IMR-90 (cell line): ENCODE results near the gene MAP2. TPM values are rescaled to one million over a fixed set of nuclear protein-coding genes. Genes with fewer than 3 reads are reported as not detected.

Experiments
- ATAC-seq: fragments of 200-7000 bp; cut with Tn5 transposase; 2 replicates; pipeline ENCODE4 v1.9.1; 2020; ENCODE audit warnings: low read depth, mild to moderate bottlenecking, moderate library complexity
- BruUV-seq: library from RNA; stranded (reverse); fragments of 400-500 nt; replicated peaks from 2 replicates; lab custom pipeline; 2021; lab: Mats Ljungman, UMichigan
- CTCF ChIA-PET: fragments of 300-600 bp; formaldehyde crosslinking; extraction: SDS; loops from one replicate; lab custom pipeline; 2021; ENCODE audit warnings: antibody characterized with exemption; lab: Yijun Ruan, JAX
- POLR2A ChIA-PET: fragments of 300-600 bp; sonication (Branson Sonifier 250); formaldehyde crosslinking; loops from one replicate; lab custom pipeline; 2022; ENCODE audit warnings: antibody characterized with exemption; ENCODE audit not compliant: unreplicated experiment; lab: Charles Lee
- DNase-seq: peaks from one replicate; pipeline ENCODE4 v3.0.0; 2013
- H2AFZ ChIP-seq: replicated peaks from 2 replicates; pipeline ENCODE3; 2013; ENCODE audit warnings: low read length, mild to moderate bottlenecking; ENCODE audit not compliant: poor library complexity
- H2AK5ac ChIP-seq: 2 replicates; pipeline ENCODE4 v1.6.1; 2013; ENCODE audit warnings: low read depth, low read length, inconsistent platforms
- H2AK9ac ChIP-seq: replicated peaks from 2 replicates; pipeline ENCODE3; 2013; ENCODE audit warnings: mild to moderate bottlenecking, low read depth, low read length, moderate library complexity; ENCODE audit not compliant: poor library complexity
- H2BK120ac ChIP-seq: 2 replicates; pipeline ENCODE4 v1.6.1; 2013; ENCODE audit warnings: low read depth, low read length, inconsistent platforms
- H2BK15ac ChIP-seq: 3 replicates; pipeline ENCODE4 v1.6.1; 2013; ENCODE audit warnings: low read depth, low read length, inconsistent platforms
- H2BK20ac ChIP-seq: 2 replicates; pipeline ENCODE4 v1.6.1; 2013; ENCODE audit warnings: low read depth, mild to moderate bottlenecking, inconsistent platforms, low read length, moderate library complexity
- H2BK5ac ChIP-seq: 2 replicates; pipeline ENCODE4 v1.6.1; 2013; ENCODE audit warnings: mild to moderate bottlenecking, low read depth, low read length, inconsistent platforms; ENCODE audit not compliant: poor library complexity, severe bottlenecking
- H3K14ac ChIP-seq: replicated peaks from 2 replicates; pipeline ENCODE4 v1.6.1; 2013; ENCODE audit warnings: low read depth, low read length, inconsistent platforms
- H3K18ac ChIP-seq: 2 replicates; pipeline ENCODE4 v1.6.1; 2013; ENCODE audit warnings: low read depth, low read length, control low read depth
- H3K23ac ChIP-seq: 2 replicates; pipeline ENCODE4 v1.6.1; 2013; ENCODE audit warnings: low read depth, low read length, inconsistent platforms
- H3K27ac ChIP-seq: 2 replicates; pipeline ENCODE4 v1.5.1; 2013; ENCODE audit warnings: mild to moderate bottlenecking, control low read depth, low read length; ENCODE audit not compliant: insufficient read depth
- H3K27me3 ChIP-seq: 2 replicates; pipeline ENCODE4 v1.6.1; 2013; ENCODE audit warnings: low read length; ENCODE audit not compliant: control insufficient read depth, insufficient read depth
- H3K36me3 ChIP-seq: 2 replicates; pipeline ENCODE4 v1.6.1; 2013; ENCODE audit warnings: low read length, mixed read lengths; ENCODE audit not compliant: control insufficient read depth, insufficient read depth
- H3K4ac ChIP-seq: 2 replicates; pipeline ENCODE4 v1.6.1; 2013; ENCODE audit warnings: low read depth, low read length, inconsistent platforms
- H3K4me1 ChIP-seq: 2 replicates; pipeline ENCODE4 v1.6.1; 2013; ENCODE audit warnings: low read length, mixed read lengths; ENCODE audit not compliant: control insufficient read depth, insufficient read depth
- H3K4me2 ChIP-seq: 2 replicates; pipeline ENCODE4 v1.6.1; 2013; ENCODE audit warnings: low read depth, mild to moderate bottlenecking, control low read depth, low read length, moderate library complexity
- H3K4me3 ChIP-seq: 2 replicates; pipeline ENCODE4 v1.5.1; 2013; ENCODE audit warnings: low read depth, mild to moderate bottlenecking, control low read depth, low read length, moderate library complexity; ENCODE audit not compliant: insufficient read depth
- H3K56ac ChIP-seq: 2 replicates; pipeline ENCODE4 v1.6.1; 2013; ENCODE audit warnings: low read length, inconsistent platforms; ENCODE audit not compliant: insufficient read depth; ENCODE audit errors: extremely low read depth
- H3K79me1 ChIP-seq, 2 experiments: 2 replicates each; pipeline ENCODE4 v1.6.1; 2013; ENCODE audit warnings: low read length in 2 of 2, inconsistent platforms in 1 of 2, low read depth in 1 of 2
- H3K9ac ChIP-seq: 2 replicates; pipeline ENCODE4 v1.6.1; 2013; ENCODE audit warnings: low read depth, low read length, control low read depth
- H3K9me1 ChIP-seq: 2 replicates; pipeline ENCODE4 v1.6.1; 2013; ENCODE audit warnings: low read length, inconsistent platforms; ENCODE audit not compliant: insufficient read depth
- H3K9me3 ChIP-seq: 2 replicates; pipeline ENCODE4 v1.6.1; 2013; ENCODE audit warnings: low read length; ENCODE audit not compliant: control insufficient read depth, insufficient read depth
- H4K20me1 ChIP-seq: 2 replicates; pipeline ENCODE4 v1.6.1; 2013; ENCODE audit warnings: low read length, inconsistent platforms; ENCODE audit not compliant: insufficient read depth
- H4K5ac ChIP-seq: 2 replicates; pipeline ENCODE4 v1.6.1; 2013; ENCODE audit warnings: mild to moderate bottlenecking, low read depth, low read length, control low read depth
- H4K8ac ChIP-seq, 2 experiments: 2 replicates each; pipeline ENCODE4 v1.6.1; 2013; ENCODE audit warnings: low read depth in 2 of 2, low read length in 2 of 2, control low read depth in 1 of 2, inconsistent platforms in 1 of 2
- H4K91ac ChIP-seq: 2 replicates; pipeline ENCODE4 v1.6.1; 2013; ENCODE audit warnings: low read depth, low read length, inconsistent platforms; ENCODE audit not compliant: insufficient read depth
- BHLHE40 ChIP-seq: fragments of 150-350 bp; IDR thresholded peaks from 2 replicates; pipeline ENCODE4 v1.6.1; 2016; ENCODE audit warnings: mild to moderate bottlenecking, low read depth, low read length
- CEBPB ChIP-seq: IDR thresholded peaks from 2 replicates; pipeline ENCODE4 v1.6.1; 2012; ENCODE audit warnings: low read depth, low read length, improper control_type of control experiment
- CHD1 ChIP-seq: IDR thresholded peaks from 2 replicates; pipeline ENCODE4 v1.6.1; 2012; ENCODE audit warnings: low read depth, low read length, improper control_type of control experiment
- FOS ChIP-seq: fragments of 150-350 bp; IDR thresholded peaks from 2 replicates; pipeline ENCODE4 v1.6.1; 2016; ENCODE audit warnings: low read depth, low read length
- MAFK ChIP-seq: IDR thresholded peaks from 2 replicates; pipeline ENCODE4 v1.6.1; 2012; ENCODE audit warnings: low read depth, low read length, improper control_type of control experiment
- MAZ ChIP-seq: IDR thresholded peaks from 2 replicates; pipeline ENCODE4 v1.6.1; 2012; ENCODE audit warnings: low read depth, mild to moderate bottlenecking, low read length, improper control_type of control experiment, moderate library complexity, borderline replicate concordance
- MXI1 ChIP-seq: IDR thresholded peaks from 2 replicates; pipeline ENCODE4 v1.6.1; 2012; ENCODE audit warnings: low read depth, mild to moderate bottlenecking, low read length, moderate library complexity, borderline replicate concordance
- POLR2A ChIP-seq: IDR thresholded peaks from 2 replicates; pipeline ENCODE4 v1.6.1; 2012; ENCODE audit warnings: mild to moderate bottlenecking, low read depth, low read length
- RAD21 ChIP-seq: IDR thresholded peaks from 2 replicates; pipeline ENCODE4 v1.6.1; 2012; ENCODE audit warnings: low read length, improper control_type of control experiment
- RCOR1 ChIP-seq: IDR thresholded peaks from 2 replicates; pipeline ENCODE4 v1.6.1; 2012; ENCODE audit warnings: mild to moderate bottlenecking, low read length, improper control_type of control experiment; ENCODE audit not compliant: insufficient replicate concordance
- RFX5 ChIP-seq: IDR thresholded peaks from 2 replicates; pipeline ENCODE4 v1.8.0; 2012; ENCODE audit warnings: low read depth, mild to moderate bottlenecking, low read length, moderate library complexity
- SMC3 ChIP-seq: fragments of 150-350 bp; IDR thresholded peaks from 2 replicates; pipeline ENCODE4 v1.6.1; 2016; ENCODE audit warnings: low read depth, mild to moderate bottlenecking, antibody characterized with exemption, low read length, moderate library complexity
- WGBS, 2 experiments: methylation state at CpG; one replicate each; pipeline versions ENCODE4 v1.1.5 to v1.1.7; 2013; ENCODE audit warnings: missing lambda C conversion rate in 2 of 2; ENCODE audit not compliant: insufficient read length in 1 of 2; ENCODE audit errors: extremely low coverage in 2 of 2; 5-methylcytosine and 5-hydroxymethylcytosine counted together
- dilution Hi-C: fragments of 300-500 bp; cut with HindIII; formaldehyde crosslinking; loops from one replicate; pipeline ENCODE4 v1.14.3; 2018; ENCODE audit warnings: low sequenced_read_pairs; ENCODE audit not compliant: unreplicated experiment
- in situ Hi-C: fragments of 300-500 bp; cut with MboI; formaldehyde crosslinking; loops from 3 replicates; pipeline ENCODE4 v1.14.3; 2019; ENCODE audit warnings: low sequenced_read_pairs, inconsistent platforms, mixed read lengths
- intact Hi-C: fragments of 100-400 bp; cut with micrococcal nuclease; formaldehyde crosslinking; loops from 2 replicates; pipeline ENCODE4 v1.10.0; 2022
- polyA plus RNA-seq, 3 experiments: library from polyadenylated mRNA; depleted of rRNA; stranded (reverse); fragments of >200 nt; gene quantifications; 2 replicates each; pipeline ENCODE4 v1.2.3, GENCODE V29; 2012; ENCODE audit warnings: low replicate concordance in 1 of 3
- total RNA-seq: library from RNA; depleted of rRNA; stranded (reverse); fragments of >200 nt; gene quantifications from 2 replicates; pipeline ENCODE4 v1.2.3, GENCODE V29; 2012
- TF ChIP-seq, protein P1 (sequence below): fragments of 150-350 bp; IDR thresholded peaks from 2 replicates; pipeline ENCODE4 v1.6.1; 2016; ENCODE audit warnings: low read depth, mild to moderate bottlenecking, low read length, moderate library complexity, borderline replicate concordance
- TF ChIP-seq, protein P2 (sequence below): conservative IDR thresholded peaks from 2 replicates; pipeline ENCODE4 v1.5.1; 2012; ENCODE audit warnings: mild to moderate bottlenecking, low read depth, low read length, improper control_type of control experiment

MAP2 gene
- total and polyA plus RNA-seq, 2 of the 4 experiments (the other 2 are of a cell fraction), result 0.29 to 0.36 TPM

DNA sequence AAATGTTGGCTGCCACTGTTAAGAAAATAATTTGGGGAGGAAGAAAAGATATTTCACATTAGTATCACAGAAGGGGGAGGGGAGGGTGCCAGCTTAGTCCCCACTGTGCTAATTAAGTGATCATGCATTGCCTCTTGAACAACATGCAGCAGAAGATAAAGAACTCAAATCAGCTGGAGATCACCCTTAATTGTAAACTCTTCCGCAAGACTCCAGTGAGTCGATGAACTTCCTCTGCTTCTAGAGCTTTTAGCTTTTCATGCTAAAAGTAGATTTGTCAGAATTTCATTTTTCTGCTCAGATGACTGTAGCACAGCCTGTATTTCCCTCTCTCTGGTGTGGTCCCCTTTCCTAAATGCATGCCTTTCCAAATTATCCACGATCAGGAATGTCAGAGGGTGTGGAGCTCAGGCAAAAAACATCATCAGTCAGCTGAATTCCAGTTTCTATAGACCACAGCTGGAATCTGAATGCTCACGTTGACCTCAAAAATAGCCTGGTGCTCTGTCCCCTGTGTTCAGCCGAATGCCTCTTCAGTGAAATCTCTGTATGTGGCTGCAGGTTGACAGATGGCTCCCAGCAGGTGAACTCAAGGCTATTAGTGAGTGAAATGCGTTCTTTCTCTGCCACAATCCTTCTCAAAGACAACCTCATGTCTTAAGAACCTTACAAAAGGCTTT is 191.0 kb downstream of the MAP2 start:
- Histone ChIP-seq H2AK5ac (no peak overlapping the region), H3K18ac (no peak overlapping the region), H3K79me1 (no peaks in the 10 kb centered on the region), H3K27ac (no peak overlapping the region), H3K36me3 (no peaks in the 10 kb centered on the region), H3K4ac (no peak overlapping the region), H4K20me1 (no peaks in the 10 kb centered on the region), H3K4me2 (no peak overlapping the region), H4K91ac (no peak overlapping the region), H2BK20ac (no peak overlapping the region), H3K9ac (no peak overlapping the region), H2BK5ac (no peak overlapping the region), H2BK15ac (no peak overlapping the region), H3K4me1 (no peaks in the 10 kb centered on the region), H3K27me3 (no peaks in the 10 kb centered on the region), H2AFZ (no peak overlapping the region), H3K56ac (no peak overlapping the region), H3K23ac (no peak overlapping the region), H3K9me1 (no peaks in the 10 kb centered on the region), H4K5ac (no peak overlapping the region), H4K8ac (no peak overlapping the region), H2AK9ac (no peak overlapping the region), H3K14ac (no peak overlapping the region), H2BK120ac (no peak overlapping the region), H3K9me3 (no peaks in the 10 kb centered on the region), H3K4me3 (no peak overlapping the region)
- dilution Hi-C loops (no loop called here), intact Hi-C loops (no loop called here), in situ Hi-C loops (no loop called here)
- ChIA-PET POLR2A (no interaction called here), CTCF (interaction anchor here (0.6 to 0.7 kb wide), 2 partner anchors 32 to 1184 kb away, joined by 3 read pairs; no protein-coding TSS in a partner anchor)
- BruUV-seq, result no TSS peak
- ATAC-seq (no peak), DNase-seq (no peak)
- WGBS, 2 experiments, result no CpG with 5 or more reads among the region's 6 CpGs
- TF ChIP-seq MXI1 (no peak), RAD21 (no peak), FOS (no peak), CEBPB (no peak), RFX5 (no peak), BHLHE40 (no peak), RCOR1 (no peak), SMC3 (no peak), POLR2A (no peak), MAZ (no peak), CHD1 (no peak), MAFK (no peak)
- TF ChIP-seq, protein P1, sequence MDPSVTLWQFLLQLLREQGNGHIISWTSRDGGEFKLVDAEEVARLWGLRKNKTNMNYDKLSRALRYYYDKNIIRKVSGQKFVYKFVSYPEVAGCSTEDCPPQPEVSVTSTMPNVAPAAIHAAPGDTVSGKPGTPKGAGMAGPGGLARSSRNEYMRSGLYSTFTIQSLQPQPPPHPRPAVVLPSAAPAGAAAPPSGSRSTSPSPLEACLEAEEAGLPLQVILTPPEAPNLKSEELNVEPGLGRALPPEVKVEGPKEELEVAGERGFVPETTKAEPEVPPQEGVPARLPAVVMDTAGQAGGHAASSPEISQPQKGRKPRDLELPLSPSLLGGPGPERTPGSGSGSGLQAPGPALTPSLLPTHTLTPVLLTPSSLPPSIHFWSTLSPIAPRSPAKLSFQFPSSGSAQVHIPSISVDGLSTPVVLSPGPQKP, result no peak
- TF ChIP-seq, protein P2, sequence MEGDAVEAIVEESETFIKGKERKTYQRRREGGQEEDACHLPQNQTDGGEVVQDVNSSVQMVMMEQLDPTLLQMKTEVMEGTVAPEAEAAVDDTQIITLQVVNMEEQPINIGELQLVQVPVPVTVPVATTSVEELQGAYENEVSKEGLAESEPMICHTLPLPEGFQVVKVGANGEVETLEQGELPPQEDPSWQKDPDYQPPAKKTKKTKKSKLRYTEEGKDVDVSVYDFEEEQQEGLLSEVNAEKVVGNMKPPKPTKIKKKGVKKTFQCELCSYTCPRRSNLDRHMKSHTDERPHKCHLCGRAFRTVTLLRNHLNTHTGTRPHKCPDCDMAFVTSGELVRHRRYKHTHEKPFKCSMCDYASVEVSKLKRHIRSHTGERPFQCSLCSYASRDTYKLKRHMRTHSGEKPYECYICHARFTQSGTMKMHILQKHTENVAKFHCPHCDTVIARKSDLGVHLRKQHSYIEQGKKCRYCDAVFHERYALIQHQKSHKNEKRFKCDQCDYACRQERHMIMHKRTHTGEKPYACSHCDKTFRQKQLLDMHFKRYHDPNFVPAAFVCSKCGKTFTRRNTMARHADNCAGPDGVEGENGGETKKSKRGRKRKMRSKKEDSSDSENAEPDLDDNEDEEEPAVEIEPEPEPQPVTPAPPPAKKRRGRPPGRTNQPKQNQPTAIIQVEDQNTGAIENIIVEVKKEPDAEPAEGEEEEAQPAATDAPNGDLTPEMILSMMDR, result no peak
